Mucosa of stomach (tissue), 1 donor: Measurements from ENCODE around the gene TKTL2.

Experiments
- H3K27me3 ChIP-seq: one replicate; pipeline ENCODE4 v1.7.0; 2013; ENCODE audit warnings: mild to moderate bottlenecking, low read length; ENCODE audit not compliant: control insufficient read depth, insufficient read depth
- H3K36me3 ChIP-seq: one replicate; pipeline ENCODE4 v1.7.0; 2013; ENCODE audit warnings: low read length; ENCODE audit not compliant: control insufficient read depth, insufficient read depth
- H3K4me1 ChIP-seq: one replicate; pipeline ENCODE4 v1.7.0; 2013; ENCODE audit warnings: mild to moderate bottlenecking, low read length; ENCODE audit not compliant: control insufficient read depth, insufficient read depth
- H3K4me3 ChIP-seq: one replicate; pipeline ENCODE4 v1.7.0; 2013; ENCODE audit warnings: low read length
- H3K9ac ChIP-seq: one replicate; pipeline ENCODE4 v1.7.0; 2013; ENCODE audit warnings: mild to moderate bottlenecking, low read length, moderate library complexity
- H3K9me3 ChIP-seq: one replicate; pipeline ENCODE4 v1.7.0; 2013; ENCODE audit warnings: mild to moderate bottlenecking, low read length, moderate library complexity; ENCODE audit not compliant: control insufficient read depth
- donor health status: Pancreatic carcinoma.

TKTL2 gene

GRCh38 chr4:163473576-163473975 is at the start of gene TKTL2:
TSS of gene TKTL2 (minus strand) at chr4:163473754. CDS start at chr4:163473734, 20 bp downstream.
- no peak within 1 kb of the TSS for H3K4me3 ChIP-seq
- no peaks in the 10 kb centered on the region for H3K4me1 ChIP-seq
- no peaks in the 10 kb centered on the region for H3K36me3 ChIP-seq
- no peaks in the 10 kb centered on the region for H3K9me3 ChIP-seq
- H3K9ac ChIP-seq = no peak within 1 kb of the TSS
- H3K27me3 ChIP-seq = no peaks in the 10 kb centered on the region

GRCh38 chr4:163515198-163515597 is 41.6 kb upstream of the TKTL2 start:
- no peaks in the 10 kb centered on the region for H3K4me1 ChIP-seq
- H3K4me3 ChIP-seq = no peak overlapping the region
- H3K9ac ChIP-seq = no peak overlapping the region
- H3K36me3 ChIP-seq = no peaks in the 10 kb centered on the region
- no peaks in the 10 kb centered on the region for H3K9me3 ChIP-seq
- no peaks in the 10 kb centered on the region for H3K27me3 ChIP-seq

- H3K4me1 ChIP-seq = no peaks in the 10 kb centered on the region
- H3K4me3 ChIP-seq = no peak overlapping the region
- H3K36me3 ChIP-seq = no peaks in the 10 kb centered on the region
- H3K9ac ChIP-seq = no peak overlapping the region
- no peaks in the 10 kb centered on the region for H3K9me3 ChIP-seq
- H3K27me3 ChIP-seq = no peaks in the 10 kb centered on the region
These were observed 31.8 kb upstream of the TKTL2 start for GRCh38 chr4:163505374-163505773.

- no peak overlapping the region for H3K9ac ChIP-seq
- no peaks in the 10 kb centered on the region for H3K36me3 ChIP-seq
- H3K4me1 ChIP-seq = no peaks in the 10 kb centered on the region
- no peak overlapping the region for H3K4me3 ChIP-seq
- no peaks in the 10 kb centered on the region for H3K9me3 ChIP-seq
- no peaks in the 10 kb centered on the region for H3K27me3 ChIP-seq
These were observed 27.0 kb upstream of the TKTL2 start for GRCh38 chr4:163500586-163500985.

- no peaks in the 10 kb centered on the region for H3K9me3 ChIP-seq
- H3K27me3 ChIP-seq = no peaks in the 10 kb centered on the region
- H3K9ac ChIP-seq = peak overlapping the region; percentile 19
- peak overlapping the region; percentile 15 for H3K4me3 ChIP-seq
- no peaks in the 10 kb centered on the region for H3K36me3 ChIP-seq
- no peaks in the 10 kb centered on the region for H3K4me1 ChIP-seq
These were observed 22.3 kb upstream of the TKTL2 start for GRCh38 chr4:163495900-163496299.

- H3K9ac ChIP-seq = peak within 1 kb of the TSS; percentile 93
- no peaks in the 10 kb centered on the region for H3K27me3 ChIP-seq
- H3K4me3 ChIP-seq = peak within 1 kb of the TSS; percentile 90
- H3K9me3 ChIP-seq = no peaks in the 10 kb centered on the region
- H3K36me3 ChIP-seq = no peaks in the 10 kb centered on the region
- no peaks in the 10 kb centered on the region for H3K4me1 ChIP-seq
These were observed 21.0 kb upstream of the TKTL2 start, which contains the start of gene TMA16 for GRCh38 chr4:163494360-163495241. TSS of gene TMA16 (plus strand) at chr4:163494690. CDS start at chr4:163494802, 112 bp downstream.

- Histone ChIP-seq H3K36me3 (no peaks in the 10 kb centered on the region), H3K4me1 (no peaks in the 10 kb centered on the region), H3K9ac (peak overlapping the region; percentile 93), H3K27me3 (no peaks in the 10 kb centered on the region), H3K9me3 (no peaks in the 10 kb centered on the region), H3K4me3 (peak overlapping the region; percentile 90)
These were observed 20.2 kb upstream of the TKTL2 start for GRCh38 chr4:163493643-163494359.

GRCh38 chr4:163492951-163493504 is 19.5 kb upstream of the TKTL2 start:
- H3K36me3 ChIP-seq = no peaks in the 10 kb centered on the region
- no peaks in the 10 kb centered on the region for H3K27me3 ChIP-seq
- H3K9me3 ChIP-seq = no peaks in the 10 kb centered on the region
- no peaks in the 10 kb centered on the region for H3K4me1 ChIP-seq
- H3K4me3 ChIP-seq = no peak overlapping the region
- no peak overlapping the region for H3K9ac ChIP-seq

GRCh38 chr4:163489929-163490328 is 16.4 kb upstream of the TKTL2 start:
- H3K9me3 ChIP-seq = no peaks in the 10 kb centered on the region
- H3K9ac ChIP-seq = no peak overlapping the region
- H3K4me1 ChIP-seq = no peaks in the 10 kb centered on the region
- H3K4me3 ChIP-seq = no peak overlapping the region
- H3K36me3 ChIP-seq = no peaks in the 10 kb centered on the region
- no peaks in the 10 kb centered on the region for H3K27me3 ChIP-seq

GRCh38 chr4:163486321-163486720 is 12.8 kb upstream of the TKTL2 start:
- Histone ChIP-seq H3K4me1 (no peaks in the 10 kb centered on the region), H3K9ac (no peak overlapping the region), H3K9me3 (no peaks in the 10 kb centered on the region), H3K4me3 (no peak overlapping the region), H3K36me3 (no peaks in the 10 kb centered on the region), H3K27me3 (no peaks in the 10 kb centered on the region)

GRCh38 chr4:163485589-163485988 is 12.0 kb upstream of the TKTL2 start:
- no peak overlapping the region for H3K9ac ChIP-seq
- H3K36me3 ChIP-seq = no peaks in the 10 kb centered on the region
- no peaks in the 10 kb centered on the region for H3K9me3 ChIP-seq
- H3K27me3 ChIP-seq = no peaks in the 10 kb centered on the region
- no peaks in the 10 kb centered on the region for H3K4me1 ChIP-seq
- H3K4me3 ChIP-seq = no peak overlapping the region

- Histone ChIP-seq H3K9me3 (no peaks in the 10 kb centered on the region), H3K9ac (no peak overlapping the region), H3K27me3 (no peaks in the 10 kb centered on the region), H3K4me3 (no peak overlapping the region), H3K36me3 (no peaks in the 10 kb centered on the region), H3K4me1 (no peaks in the 10 kb centered on the region)
These were observed 11.4 kb upstream of the TKTL2 start for GRCh38 chr4:163484906-163485305.
